Lung microvascular endothelial cell (primary cell): ENCODE data around the gene ZNF618. TPM values are rescaled to one million over a fixed set of nuclear protein-coding genes. Genes with fewer than 3 reads are reported as not detected.

ENCODE experiments used
- DNase-seq, 2 donors: peaks; one replicate each; pipeline versions ENCODE4 v3.0.0 to v3.0.0-alpha.2; 2010; ENCODE audit warnings: low read depth in 2 of 2
- total RNA-seq: library from RNA; depleted of rRNA; stranded (reverse); fragments of >200 nt; gene quantifications from 2 replicates; pipeline ENCODE4 v1.2.1, GENCODE V29; 2014

ZNF618 gene
- total RNA-seq, 1 donor from 2014 or later: 6.7 TPM

DNA sequence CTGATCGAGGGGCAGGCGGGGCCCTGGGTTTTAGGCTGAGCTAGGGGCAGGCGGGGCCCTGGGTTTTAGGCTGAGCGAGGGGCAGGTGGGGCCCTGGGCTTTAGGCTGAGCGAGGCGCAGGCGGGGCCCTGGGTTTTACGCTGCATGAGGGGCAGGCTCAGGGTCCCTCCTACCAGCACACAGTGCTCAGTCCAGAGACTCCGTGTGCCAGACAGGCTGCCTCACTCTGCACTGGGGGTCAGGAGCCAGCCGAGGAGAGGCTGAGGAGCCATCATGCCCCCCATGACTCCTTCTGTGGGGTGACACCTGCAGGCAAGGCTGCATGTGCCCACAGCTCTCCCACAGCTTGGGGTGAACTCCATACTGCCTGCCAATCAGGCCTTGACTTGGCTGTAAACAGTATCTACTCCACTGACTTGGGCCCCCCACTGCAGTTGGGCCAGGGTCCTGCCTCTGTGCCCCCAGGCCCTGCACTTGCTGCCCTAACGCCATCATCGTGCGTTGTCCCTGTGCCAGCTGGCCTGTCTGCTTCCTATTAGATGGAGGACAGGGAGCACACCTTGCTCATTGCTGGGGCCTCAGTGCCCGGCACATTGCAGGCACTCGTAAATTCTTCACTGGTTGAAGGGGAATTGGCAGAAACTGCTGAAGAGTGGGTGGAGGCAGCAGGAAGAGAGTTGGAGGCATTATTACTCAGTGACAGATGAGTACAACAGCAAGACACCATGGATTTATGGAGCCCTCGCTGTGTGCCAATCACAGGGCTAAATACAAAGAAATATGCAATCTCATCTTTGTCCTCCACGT is 123.3 kb downstream of the ZNF618 start:
- DNase-seq: peak in 1 of 2 donors; percentile 61

DNA sequence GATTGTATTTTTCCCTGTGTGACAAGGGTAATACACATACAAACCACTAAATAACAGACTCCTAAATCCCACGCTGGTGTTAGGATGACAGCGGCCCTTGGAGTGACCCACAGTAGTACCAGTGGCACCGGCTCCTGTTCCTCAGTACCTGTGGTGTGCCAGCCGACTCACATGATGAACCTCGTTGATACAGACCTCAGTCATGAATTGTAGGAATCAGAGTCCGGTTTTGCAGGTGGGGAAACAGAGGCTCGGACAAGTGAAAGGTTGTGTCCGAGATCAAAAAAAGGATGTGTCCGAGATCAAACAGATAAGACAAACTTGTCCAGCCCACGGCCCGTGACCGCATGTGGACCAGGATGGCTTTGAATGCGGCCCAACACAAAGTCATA is 124.0 kb downstream of the ZNF618 start:
- DNase-seq: no peak

DNA sequence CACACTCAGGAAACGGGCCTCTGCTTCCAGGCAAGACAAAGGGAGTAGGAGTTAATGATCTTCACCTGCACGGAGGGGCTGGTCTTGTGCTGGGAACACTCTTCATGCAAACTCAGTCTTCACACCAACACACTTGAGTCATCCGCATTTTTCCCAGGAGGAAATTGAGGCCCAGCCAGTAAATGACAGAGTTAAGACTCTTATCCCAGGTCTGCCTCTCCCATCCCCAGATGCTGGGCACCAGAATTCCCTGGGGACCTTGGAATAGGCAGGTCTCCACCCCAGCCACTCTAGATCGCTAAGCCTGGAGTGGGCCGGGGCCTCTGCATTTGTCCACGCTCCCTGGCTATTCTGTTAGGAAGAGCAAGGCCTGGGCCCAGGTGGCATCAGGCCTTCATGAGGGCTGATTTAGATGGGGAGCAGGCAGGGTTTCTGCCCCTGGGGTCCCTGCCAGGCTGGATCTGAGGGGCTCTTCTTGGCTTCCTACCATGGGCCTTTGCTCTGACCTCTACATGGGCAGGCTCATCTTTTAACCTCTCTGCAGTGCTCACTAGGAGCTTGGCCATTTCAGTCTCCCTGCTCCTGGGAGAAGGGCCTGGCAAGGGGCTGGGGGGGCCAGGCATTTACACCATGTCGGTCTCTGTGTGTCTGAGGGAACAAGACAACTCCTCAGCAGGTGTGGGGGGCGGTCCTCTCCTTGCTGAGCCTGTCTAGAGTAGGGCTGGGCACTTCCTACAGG is 124.7 kb downstream of the ZNF618 start:
- DNase-seq: no peak

GRCh38 chr9:114001410-114001685 is 125.2 kb downstream of the ZNF618 start:
- DNase-seq: no peak

DNA sequence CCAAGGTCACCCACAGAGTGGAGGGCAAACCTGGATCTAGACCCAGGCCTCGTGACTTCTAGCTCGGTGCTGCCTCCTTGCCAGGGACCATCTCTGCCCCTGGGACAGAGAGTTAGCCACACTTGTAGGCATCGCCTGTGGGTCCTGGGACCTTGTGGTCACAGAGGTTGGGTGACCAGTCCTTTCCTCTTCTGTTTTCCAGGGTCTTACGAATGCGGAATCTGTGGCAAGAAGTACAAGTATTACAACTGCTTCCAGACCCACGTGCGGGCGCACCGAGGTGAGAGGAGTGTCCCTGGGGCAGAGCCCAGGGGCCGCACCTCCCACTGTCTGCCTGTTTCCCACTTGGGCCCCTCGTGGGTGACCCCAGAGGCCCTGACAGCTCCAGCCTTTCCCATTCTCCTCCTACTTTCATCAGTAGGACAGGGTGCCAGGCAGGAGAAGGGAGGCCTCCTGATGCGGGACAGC is 125.7 kb downstream of the ZNF618 start:
- no peak for DNase-seq

DNA sequence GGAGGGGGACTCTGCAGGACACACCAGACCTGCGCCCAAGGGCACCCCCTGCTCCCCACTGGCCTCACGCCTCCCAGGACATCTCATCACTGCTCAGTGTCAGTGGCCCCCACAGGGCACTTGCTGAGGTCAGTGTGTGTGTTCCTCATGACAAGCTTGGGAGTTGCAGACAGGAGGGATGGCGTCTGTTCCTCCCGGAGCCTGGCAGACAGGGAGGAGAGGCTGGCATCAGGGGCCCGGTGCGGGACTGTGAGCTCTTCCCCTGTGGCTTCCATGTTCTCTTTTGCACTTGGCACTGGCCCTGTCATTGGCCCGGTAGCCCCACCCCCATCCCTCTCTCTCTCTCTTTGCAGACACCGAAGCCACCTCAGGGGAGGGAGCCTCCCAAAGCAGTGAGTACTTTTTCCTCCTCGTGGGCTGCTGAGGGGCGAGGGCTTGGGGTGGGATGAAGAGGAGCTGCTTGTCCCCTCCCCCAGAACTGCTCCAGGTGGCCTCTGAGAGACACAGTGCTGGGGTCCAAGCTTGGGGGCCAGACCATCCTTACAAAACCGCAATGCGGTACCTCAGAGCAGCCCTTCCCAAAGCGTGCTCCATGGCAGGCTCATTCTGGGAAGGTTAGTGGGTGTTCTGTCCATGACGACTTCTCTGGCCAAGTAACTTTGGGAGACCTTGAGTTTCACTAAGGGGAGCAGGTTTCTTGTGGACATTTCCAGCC is 126.3 kb downstream of the ZNF618 start:
- no peak for DNase-seq

DNA sequence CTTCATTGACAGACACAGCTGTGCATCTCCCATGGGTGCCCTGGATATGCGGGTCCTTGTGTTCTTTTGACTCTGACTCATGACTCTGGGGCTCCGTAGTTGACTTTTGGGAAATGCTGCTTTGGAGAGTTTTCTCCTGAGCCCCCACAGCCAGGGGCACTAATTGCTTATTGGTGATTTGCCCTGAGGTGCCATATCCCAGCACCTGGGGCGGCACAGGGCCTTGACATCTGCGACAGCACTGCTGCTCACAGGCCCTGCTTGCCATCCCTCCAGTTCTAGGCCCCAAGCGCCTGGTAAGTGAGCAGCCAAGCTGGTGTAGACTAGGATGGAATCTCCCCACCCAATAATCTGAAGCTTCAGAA is 126.9 kb downstream of the ZNF618 start:
- DNase-seq: no peak

DNA sequence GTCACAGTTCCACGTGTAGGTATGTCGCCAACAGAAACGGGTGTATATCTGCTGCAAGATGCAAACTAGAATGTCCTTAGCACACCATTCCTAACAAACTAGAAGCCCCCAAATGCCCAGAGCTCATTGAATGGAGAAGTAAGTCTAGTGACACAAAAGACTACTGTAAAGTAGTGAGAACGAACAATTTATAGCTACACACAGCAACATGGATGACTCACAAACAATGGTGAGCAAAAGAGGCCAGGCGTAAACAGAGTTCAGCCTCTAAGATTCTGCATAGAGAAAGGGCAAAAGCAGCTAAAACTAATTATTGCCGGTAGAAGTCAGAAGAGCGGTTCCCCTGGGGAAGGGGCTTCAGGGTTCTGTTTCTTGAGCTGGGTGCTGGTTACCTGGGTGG is 127.2 kb downstream of the ZNF618 start:
- peak in 1 of 2 donors; percentile 17 for DNase-seq

DNA sequence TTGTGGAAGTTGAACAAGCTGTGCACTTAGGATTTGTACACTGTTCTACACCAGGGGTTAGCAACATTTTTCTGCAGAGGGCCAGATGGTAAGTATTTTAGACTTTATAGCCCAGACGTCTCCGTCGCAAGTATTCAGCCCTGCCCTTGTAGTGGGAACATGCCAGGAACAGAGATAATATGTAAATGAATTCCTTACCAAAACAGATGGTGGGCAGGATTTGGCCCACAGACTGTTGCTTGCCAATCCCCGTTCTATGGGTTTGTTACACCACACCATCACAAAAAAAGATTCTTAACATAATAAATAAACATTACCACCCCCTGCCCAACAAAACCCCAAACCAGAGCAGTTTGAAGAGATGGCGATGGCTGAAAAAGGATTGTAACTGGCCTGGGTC is 127.6 kb downstream of the ZNF618 start:
- no peak for DNase-seq

GRCh38 chr9:114004221-114004716 is 128.2 kb downstream of the ZNF618 start:
- DNase-seq: peak; percentile 78 to 88

GRCh38 chr9:114005371-114006154 is 129.5 kb downstream of the ZNF618 start:
- DNase-seq: no peak

- DNase-seq: no peak
These were observed 130.0 kb downstream of the ZNF618 start for GRCh38 chr9:114006155-114006550.

DNA sequence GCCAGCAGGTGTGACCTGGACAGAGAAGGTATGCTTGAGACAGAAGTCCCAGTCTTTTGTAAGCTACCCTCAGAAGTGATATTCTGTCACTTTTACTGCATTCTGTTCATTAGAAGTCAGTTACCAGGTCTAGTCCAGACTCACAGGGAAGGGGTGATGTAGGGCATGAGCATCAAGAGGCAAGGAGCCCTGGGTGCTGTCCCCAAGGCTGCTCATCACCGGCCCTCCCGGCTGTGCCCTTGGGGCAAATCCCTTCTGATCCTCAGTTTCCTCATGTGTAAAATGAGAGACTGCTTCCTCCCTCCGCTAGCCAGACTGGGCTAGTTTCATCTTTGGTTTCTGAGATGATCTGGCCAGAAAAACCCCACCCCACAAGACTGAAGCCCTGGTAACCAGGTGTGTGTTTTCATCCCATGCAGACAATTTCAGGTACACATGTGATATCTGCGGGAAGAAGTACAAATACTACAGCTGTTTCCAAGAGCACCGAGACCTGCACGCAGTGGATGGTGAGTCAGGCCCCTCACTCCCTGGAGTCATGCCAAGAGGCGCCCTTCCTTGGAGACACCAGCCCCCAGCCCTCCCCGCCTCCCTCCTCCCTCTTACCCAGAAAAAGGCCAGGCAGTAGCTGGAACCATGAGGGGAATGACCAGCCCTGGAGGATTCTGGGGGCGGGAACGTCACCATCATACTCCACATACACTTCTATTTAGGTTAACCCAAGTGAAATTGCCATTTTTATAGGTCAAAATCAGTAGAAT is 131.0 kb downstream of the ZNF618 start:
- no peak for DNase-seq

DNA sequence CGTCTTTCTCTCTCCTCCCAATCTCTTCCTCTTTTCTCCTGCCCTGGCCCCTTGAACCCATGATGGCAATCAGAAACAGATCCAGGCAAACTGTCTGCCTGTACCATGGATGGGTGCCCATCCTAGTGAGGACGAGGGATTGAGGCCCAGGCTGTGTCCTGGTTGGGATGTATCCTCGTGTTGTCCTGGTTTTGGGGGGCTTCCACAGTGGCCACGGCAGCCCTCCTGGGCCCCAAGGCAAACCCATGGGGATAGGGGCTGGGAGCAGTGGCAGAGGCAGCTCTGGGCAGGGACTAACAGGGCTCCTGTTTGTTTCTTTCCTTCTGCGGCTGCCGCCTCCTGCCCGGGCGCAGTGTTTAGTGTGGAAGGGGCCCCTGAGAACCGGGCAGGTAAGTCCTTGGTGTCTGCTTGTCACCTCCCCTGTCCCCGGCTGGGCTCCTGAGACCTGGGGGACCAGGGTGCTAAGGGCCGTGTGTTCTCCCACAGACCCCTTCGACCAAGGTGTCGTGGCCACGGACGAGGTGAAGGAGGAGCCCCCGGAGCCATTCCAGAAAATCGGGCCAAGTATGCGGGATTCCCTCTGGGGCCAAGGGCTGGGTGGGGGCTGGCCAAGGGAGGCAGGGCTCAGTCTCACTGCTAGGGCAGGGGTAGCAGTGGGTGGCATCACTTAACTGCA is 132.0 kb downstream of the ZNF618 start:
- no peak for DNase-seq

DNA sequence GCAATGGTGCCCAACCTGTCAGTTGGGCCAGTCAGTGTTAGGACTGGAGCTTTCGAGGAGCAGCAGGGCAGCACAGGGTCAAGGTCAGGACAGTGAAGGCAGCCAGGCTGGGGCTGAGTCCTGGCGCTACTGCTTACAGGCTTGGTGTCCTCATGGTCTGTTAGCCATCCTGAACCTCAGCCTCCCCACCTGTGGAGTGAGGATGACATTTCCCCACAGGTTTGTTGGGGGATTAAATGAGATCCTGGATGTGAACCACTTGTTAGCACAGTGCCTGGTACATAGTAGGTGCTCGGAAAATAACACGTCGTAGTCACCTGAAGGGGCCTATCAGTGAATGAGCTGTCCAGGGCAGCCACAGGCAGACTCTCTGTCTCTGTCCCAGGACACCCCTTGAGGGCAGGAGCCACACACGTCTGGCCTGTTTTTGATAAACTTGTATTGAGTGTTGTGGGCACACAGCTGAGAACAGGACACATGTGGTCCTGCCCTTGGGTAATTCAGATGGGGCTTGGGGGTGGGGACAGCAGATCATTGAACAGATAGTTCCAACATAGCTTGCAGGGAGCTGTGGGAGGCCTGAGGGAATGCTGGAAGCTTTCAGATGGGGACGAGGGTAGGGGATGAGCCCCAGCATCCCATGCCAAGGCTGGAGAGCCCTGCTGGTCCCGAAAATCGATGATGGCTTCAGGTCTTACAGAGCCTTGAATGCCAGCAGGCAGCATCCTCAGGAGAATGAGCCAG is 132.7 kb downstream of the ZNF618 start:
- DNase-seq: no peak

DNA sequence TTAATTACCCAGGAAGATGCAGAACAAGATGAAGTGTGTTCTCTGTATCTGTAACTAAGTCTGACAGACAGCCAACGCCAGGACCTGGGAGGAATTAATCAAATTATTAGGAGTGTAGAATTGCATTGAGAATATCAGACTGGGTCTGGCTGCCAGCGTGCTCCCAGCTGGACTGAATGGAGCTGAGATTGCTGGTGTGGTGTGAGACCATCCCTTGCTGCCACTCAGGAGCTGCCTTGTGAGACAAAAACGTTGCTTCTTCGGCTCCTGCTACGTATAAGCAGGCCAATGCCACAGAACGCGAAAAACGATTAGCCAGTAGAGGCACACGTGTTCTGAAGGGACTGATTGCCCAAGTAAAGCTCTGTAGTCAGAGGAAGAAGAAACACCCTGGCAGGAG is 135.2 kb downstream of the ZNF618 start:
- no peak for DNase-seq

GRCh38 chr9:114012126-114012525 is 136.0 kb downstream of the ZNF618 start:
- no peak for DNase-seq

- DNase-seq: no peak
These were observed 137.9 kb downstream of the ZNF618 start for GRCh38 chr9:114014044-114014443.

GRCh38 chr9:114015607-114016006 is 139.5 kb downstream of the ZNF618 start:
- no peak for DNase-seq
